Measurements from ENCODE around the gene ARID1A. TPM values are rescaled to one million over a fixed set of nuclear protein-coding genes. Genes with fewer than 3 reads are reported as not detected.

ARID1A gene
- polyA plus RNA-seq, 1 donor (not counting 4 experiments of a cell fraction or from before 2014, with no cell fraction given) = 10.2 TPM

GRCh38 chr1:26750428-26750827 is 54.6 kb downstream of the ARID1A start:
- H2AFZ ChIP-seq (ENCODE audit: control insufficient read depth, low read length) = no peak overlapping the region
- no peaks in the 10 kb centered on the region for H3K9me3 ChIP-seq (ENCODE audit: control insufficient read depth, low read depth, low read length)
- peak in 1 of 3 experiments; percentile 3 for TF ChIP-seq CTCF (optimal IDR thresholded peaks at IDR 0.05 in 1 of 3, IDR thresholded peaks at IDR 0.05 in 1 of 3, conservative IDR thresholded peaks at IDR 0.05 in 1 of 3; ENCODE audit: extremely low read depth in 1 of 3, insufficient read depth in 2 of 3, low read length in 3 of 3)
- TF ChIP-seq EZH2 (IDR thresholded peaks at IDR 0.05; ENCODE audit: low read length) = no peak
- H4K20me1 ChIP-seq (ENCODE audit: control insufficient read depth, extremely low read depth, insufficient read depth, low read length) = peaks cover 3% of the 10 kb centered on the region
- H3K27me3 ChIP-seq (ENCODE audit: control insufficient read depth, extremely low read depth, insufficient read depth, low read length) = no peaks in the 10 kb centered on the region
- FAIRE-seq = no peak
- peaks cover 35% of the 10 kb centered on the region for H3K4me1 ChIP-seq (ENCODE audit: control insufficient read depth, extremely low read depth, insufficient read depth, low read length)
- no peak for DNase-seq (ENCODE audit: low read depth, low spot score)
- H3K4me3 ChIP-seq (ENCODE audit: control insufficient read depth in 2 of 3, extremely low read depth in 1 of 3, insufficient read depth in 2 of 3, low read depth in 1 of 3, low read length in 3 of 3) = no peak overlapping the region
- H3K79me2 ChIP-seq (ENCODE audit: control insufficient read depth, insufficient read depth, low read length) = peaks cover 39% of the 10 kb centered on the region
- peaks cover 3% of the 10 kb centered on the region for H3K9me1 ChIP-seq (ENCODE audit: control insufficient read depth, extremely low read depth, insufficient read depth, low read length)
- peaks cover 14 to 21% of the 10 kb centered on the region in 2 experiments for H3K36me3 ChIP-seq (ENCODE audit: control insufficient read depth in 2 of 2, extremely low read depth in 1 of 2, insufficient read depth in 2 of 2, low read length in 2 of 2)
- H3K9ac ChIP-seq (ENCODE audit: control insufficient read depth, extremely low read depth, insufficient read depth, low read length) = no peak overlapping the region
- no peak overlapping the region for H3K4me2 ChIP-seq (ENCODE audit: control insufficient read depth, extremely low read depth, insufficient read depth, low read depth, low read length)
- no peak overlapping the region for H3K27ac ChIP-seq (ENCODE audit: control insufficient read depth, insufficient read depth, low read length)
- dilution Hi-C loops (cut with MboI; ENCODE audit: extremely low pct_ligation_motif_present, low sequenced_read_pairs) = no loop called here

- H4K20me1 ChIP-seq (ENCODE audit: control insufficient read depth, extremely low read depth, insufficient read depth, low read length) = peaks cover 3% of the 10 kb centered on the region
- peak overlapping the region; percentile 72 for H3K27ac ChIP-seq (ENCODE audit: control insufficient read depth, insufficient read depth, low read length)
Observed at GRCh38 chr1:26752519-26752918, 56.7 kb downstream of the ARID1A start.

More at GRCh38 chr1:26752519-26752918, 56.7 kb downstream of the ARID1A start:
- no peak overlapping the region for H3K4me3 ChIP-seq (ENCODE audit: control insufficient read depth in 2 of 3, extremely low read depth in 1 of 3, insufficient read depth in 2 of 3, low read depth in 1 of 3, low read length in 3 of 3)
- no peak overlapping the region for H2AFZ ChIP-seq (ENCODE audit: control insufficient read depth, low read length)
- peaks cover 35% of the 10 kb centered on the region for H3K4me1 ChIP-seq (ENCODE audit: control insufficient read depth, extremely low read depth, insufficient read depth, low read length)
- H3K9me3 ChIP-seq (ENCODE audit: control insufficient read depth, low read depth, low read length) = no peaks in the 10 kb centered on the region
- peaks cover 14 to 19% of the 10 kb centered on the region in 2 experiments for H3K36me3 ChIP-seq (ENCODE audit: control insufficient read depth in 2 of 2, extremely low read depth in 1 of 2, insufficient read depth in 2 of 2, low read length in 2 of 2)
- dilution Hi-C loops (cut with MboI; ENCODE audit: extremely low pct_ligation_motif_present, low sequenced_read_pairs) = no loop called here
- H3K27me3 ChIP-seq (ENCODE audit: control insufficient read depth, extremely low read depth, insufficient read depth, low read length) = no peaks in the 10 kb centered on the region
- no peak overlapping the region for H3K9ac ChIP-seq (ENCODE audit: control insufficient read depth, extremely low read depth, insufficient read depth, low read length)
- no peak for DNase-seq (ENCODE audit: low read depth, low spot score)
- FAIRE-seq = no peak
- H3K4me2 ChIP-seq (ENCODE audit: control insufficient read depth, extremely low read depth, insufficient read depth, low read depth, low read length) = no peak overlapping the region
- peaks cover 3% of the 10 kb centered on the region for H3K9me1 ChIP-seq (ENCODE audit: control insufficient read depth, extremely low read depth, insufficient read depth, low read length)
- peaks cover 41% of the 10 kb centered on the region for H3K79me2 ChIP-seq (ENCODE audit: control insufficient read depth, insufficient read depth, low read length)
- TF ChIP-seq CTCF (optimal IDR thresholded peaks at IDR 0.05 in 1 of 3, IDR thresholded peaks at IDR 0.05 in 1 of 3, conservative IDR thresholded peaks at IDR 0.05 in 1 of 3; ENCODE audit: extremely low read depth in 1 of 3, insufficient read depth in 2 of 3, low read length in 3 of 3) = no peak
- TF ChIP-seq EZH2 (IDR thresholded peaks at IDR 0.05; ENCODE audit: low read length) = no peak

Data from keratinocyte (primary cell).